H1 (cell line): Measurements from ENCODE around the gene MT1H. TPM values are rescaled to one million over a fixed set of nuclear protein-coding genes. Genes with fewer than 3 reads are reported as not detected.

Experiments
- CTCF ChIA-PET: fragments of 300-600 bp; sonication (Branson Sonifier 250); formaldehyde crosslinking; loops from one replicate; lab custom pipeline; 2021; ENCODE audit not compliant: partially characterized antibody; lab: Charles Lee
- POLR2A ChIA-PET: fragments of 300-600 bp; sonication (Branson Sonifier 250); formaldehyde crosslinking; loops from one replicate; lab custom pipeline; 2021; ENCODE audit warnings: inconsistent platforms; ENCODE audit not compliant: partially characterized antibody; lab: Charles Lee
- DNase-seq, 2 experiments: peaks; one replicate each; pipeline versions ENCODE4 v3.0.0 to v3.0.0-alpha.2; 2010 to 2022; ENCODE audit warnings: low spot score in 2 of 2, low read depth in 1 of 2, mixed read lengths in 1 of 2
- FAIRE-seq: peaks from 2 replicates; lab custom pipeline; 2011; peaks lifted over from hg19 to GRCh38; lab: Jason Lieb, UNC
- H2AFZ ChIP-seq: 2 replicates; pipeline ENCODE4 v1.8.1; 2012; ENCODE audit warnings: low read length, inconsistent platforms
- H2AK5ac ChIP-seq: 2 replicates; pipeline ENCODE4 v1.6.1; 2013; ENCODE audit warnings: low read depth, low read length
- H2BK120ac ChIP-seq: replicated peaks from 2 replicates; pipeline ENCODE3; 2013; ENCODE audit warnings: low read depth, low read length, inconsistent platforms
- H2BK12ac ChIP-seq: 2 replicates; pipeline ENCODE4 v1.6.1; 2013; ENCODE audit warnings: low read depth, low read length
- H2BK15ac ChIP-seq: 2 replicates; pipeline ENCODE4 v1.6.1; 2013; ENCODE audit warnings: low read length
- H2BK20ac ChIP-seq: 2 replicates; pipeline ENCODE4 v1.6.1; 2013; ENCODE audit warnings: low read length
- H2BK5ac ChIP-seq: 2 replicates; pipeline ENCODE4 v1.6.1; 2013; ENCODE audit warnings: low read depth, low read length
- H3K14ac ChIP-seq: 2 replicates; pipeline ENCODE4 v1.6.1; 2013; ENCODE audit warnings: inconsistent platforms; ENCODE audit not compliant: insufficient read length
- H3K18ac ChIP-seq: 2 replicates; pipeline ENCODE4 v1.6.1; 2013; ENCODE audit warnings: low read length; ENCODE audit errors: extremely low read depth
- H3K23ac ChIP-seq: 2 replicates; pipeline ENCODE4 v1.6.1; 2013; ENCODE audit warnings: inconsistent platforms; ENCODE audit not compliant: insufficient read length
- H3K23me2 ChIP-seq: 2 replicates; pipeline ENCODE4 v1.6.1; 2013; ENCODE audit warnings: low read depth, low read length
- H3K27ac ChIP-seq: 2 replicates; pipeline ENCODE4 v1.6.1; 2011; ENCODE audit warnings: low read depth, low read length, inconsistent platforms
- H3K27me3 ChIP-seq, 4 experiments: replicated peaks in 1 of 4; 1 replicate in 1 of 4; 2 replicates in 3 of 4; pipeline versions ENCODE4 v1.6.1 to v1.8.1; 2011 to 2013; ENCODE audit warnings: low read length in 3 of 4, mild to moderate bottlenecking in 3 of 4, inconsistent platforms in 2 of 4, mixed read lengths in 2 of 4, moderate library complexity in 1 of 4; ENCODE audit not compliant: control insufficient read depth in 3 of 4, insufficient read depth in 3 of 4; ENCODE audit errors: extremely low read depth in 1 of 4
- H3K36me3 ChIP-seq, 4 experiments: 2 replicates each; pipeline versions ENCODE4 v1.6.1 to v1.8.1; 2011 to 2013; ENCODE audit warnings: mild to moderate bottlenecking in 4 of 4, low read length in 3 of 4, moderate library complexity in 2 of 4, control low read depth in 1 of 4, inconsistent platforms in 1 of 4; ENCODE audit not compliant: insufficient read depth in 4 of 4, control insufficient read depth in 2 of 4
- H3K4ac ChIP-seq: replicated peaks from 2 replicates; pipeline ENCODE3; 2013; ENCODE audit warnings: low read length, low read depth, mixed read lengths, inconsistent platforms; ENCODE audit not compliant: insufficient read length
- H3K4me1 ChIP-seq, 4 experiments: replicated peaks in 1 of 4; 1 replicate in 1 of 4; 2 replicates in 3 of 4; pipeline versions ENCODE4 v1.6.1 to v1.8.1; 2011 to 2013; ENCODE audit warnings: low read length in 3 of 4, inconsistent platforms in 2 of 4, mixed read lengths in 1 of 4; ENCODE audit not compliant: insufficient read depth in 4 of 4, control insufficient read depth in 3 of 4
- H3K4me2 ChIP-seq, 2 experiments: 2 replicates each; pipeline versions ENCODE4 v1.6.1 to v1.8.1; 2011 to 2013; ENCODE audit warnings: low read depth in 2 of 2, low read length in 2 of 2, control low read depth in 1 of 2, inconsistent platforms in 1 of 2, mild to moderate bottlenecking in 1 of 2; ENCODE audit not compliant: insufficient read depth in 1 of 2
- H3K4me3 ChIP-seq, 4 experiments: fragments of 200-600, 300-600 bp in 1 of 4; sonication (generic), shearing (Covaris generic), sonication (Bioruptor Twin) in 1 of 4; 2 replicates each; pipeline versions ENCODE4 v1.5.1 to v1.8.1; 2011 to 2016; ENCODE audit warnings: low read length in 4 of 4, low read depth in 3 of 4, control low read depth in 2 of 4, inconsistent platforms in 2 of 4, mild to moderate bottlenecking in 2 of 4, mixed read lengths in 1 of 4, moderate library complexity in 1 of 4; ENCODE audit not compliant: insufficient read depth in 2 of 4; ENCODE audit errors: extremely low read depth in 1 of 4
- H3K56ac ChIP-seq: replicated peaks from 2 replicates; pipeline ENCODE3; 2013; ENCODE audit warnings: low read depth, mild to moderate bottlenecking, mixed read lengths, low read length, inconsistent platforms; ENCODE audit not compliant: insufficient read length
- H3K79me1 ChIP-seq: 2 replicates; pipeline ENCODE4 v1.6.1; 2013; ENCODE audit warnings: low read depth, low read length, control low read depth
- H3K79me2 ChIP-seq, 2 experiments: 2 replicates each; pipeline versions ENCODE4 v1.6.1 to v1.8.1; 2012 to 2013; ENCODE audit warnings: low read length in 2 of 2, mild to moderate bottlenecking in 2 of 2, inconsistent platforms in 1 of 2; ENCODE audit not compliant: insufficient read depth in 2 of 2, control insufficient read depth in 1 of 2
- H3K9ac ChIP-seq, 4 experiments: replicated peaks in 1 of 4; 1 replicate in 1 of 4; 2 replicates in 3 of 4; pipeline versions ENCODE4 v1.6.1 to v1.8.1; 2011 to 2013; ENCODE audit warnings: low read depth in 3 of 4, low read length in 3 of 4, control low read depth in 2 of 4, mild to moderate bottlenecking in 2 of 4, moderate library complexity in 2 of 4, inconsistent platforms in 1 of 4; ENCODE audit errors: extremely low read depth in 1 of 4
- H3K9me3 ChIP-seq, 2 experiments: 2 replicates each; pipeline versions ENCODE4 v1.6.1 to v1.8.1; 2012 to 2013; ENCODE audit warnings: mild to moderate bottlenecking in 2 of 2, moderate library complexity in 2 of 2, control low read depth in 1 of 2, inconsistent platforms in 1 of 2, low read depth in 1 of 2, low read length in 1 of 2, mixed read lengths in 1 of 2; ENCODE audit not compliant: insufficient read depth in 2 of 2
- H4K20me1 ChIP-seq, 2 experiments: replicated peaks in 1 of 2; 2 replicates each; pipeline versions ENCODE3 to v1.8.1; 2011 to 2013; ENCODE audit warnings: inconsistent platforms in 2 of 2, low read length in 2 of 2, mild to moderate bottlenecking in 1 of 2; ENCODE audit not compliant: insufficient read depth in 2 of 2, control insufficient read depth in 1 of 2
- H4K5ac ChIP-seq: 2 replicates; pipeline ENCODE4 v1.6.1; 2013; ENCODE audit warnings: low read length, low read depth, mixed read lengths, inconsistent platforms; ENCODE audit not compliant: insufficient read length
- H4K8ac ChIP-seq: 2 replicates; pipeline ENCODE4 v1.8.0; 2013; ENCODE audit warnings: mild to moderate bottlenecking, moderate library complexity, low read length, inconsistent platforms; ENCODE audit not compliant: insufficient read depth; ENCODE audit errors: extremely low read depth
- H4K91ac ChIP-seq: replicated peaks from 2 replicates; pipeline ENCODE3; 2013; ENCODE audit warnings: low read length, mixed read lengths, inconsistent platforms; ENCODE audit not compliant: insufficient read length
- BCL11A ChIP-seq, 2 experiments: IDR thresholded peaks; one replicate each; pipeline ENCODE4 v1.6.1; 2011; ENCODE audit warnings: low read depth in 2 of 2, low read length in 2 of 2, mild to moderate bottlenecking in 2 of 2
- CEBPB ChIP-seq: IDR thresholded peaks from 2 replicates; pipeline ENCODE4 v1.6.1; 2012; ENCODE audit warnings: low read depth, low read length
- CHD2 ChIP-seq: IDR thresholded peaks from 2 replicates; pipeline ENCODE4 v1.6.1; 2012; ENCODE audit warnings: low read length, improper control_type of control experiment
- CREB1 ChIP-seq: IDR thresholded peaks from 2 replicates; pipeline ENCODE4 v1.6.1; 2012; ENCODE audit warnings: inconsistent platforms
- CTBP2 ChIP-seq: IDR thresholded peaks from 2 replicates; pipeline ENCODE4 v1.7.0; 2011; ENCODE audit warnings: borderline replicate concordance, mild to moderate bottlenecking, moderate library complexity, mixed read lengths, low read length; ENCODE audit not compliant: insufficient read depth, insufficient read length
- GTF2F1 ChIP-seq: IDR thresholded peaks from 2 replicates; pipeline ENCODE4 v1.6.1; 2012; ENCODE audit warnings: low read depth, low read length, improper control_type of control experiment, borderline replicate concordance
- NANOG ChIP-seq: IDR thresholded peaks from 2 replicates; pipeline ENCODE4 v1.6.1; 2011; ENCODE audit warnings: low read length, low read depth, mild to moderate bottlenecking, inconsistent platforms; ENCODE audit not compliant: insufficient read depth, poor library complexity, severe bottlenecking
- POLR2A ChIP-seq, 2 experiments: IDR thresholded peaks; 1 replicate in 1 of 2; 2 replicates in 1 of 2; pipeline ENCODE4 v1.6.1; 2011; ENCODE audit warnings: low read depth in 2 of 2, low read length in 2 of 2, mild to moderate bottlenecking in 2 of 2; ENCODE audit errors: control extremely low read depth in 1 of 2
- SIN3A ChIP-seq, 2 experiments: IDR thresholded peaks in 1 of 2; conservative IDR thresholded peaks in 1 of 2; 2 replicates each; pipeline ENCODE4 v1.6.1; 2011 to 2012; ENCODE audit warnings: low read length in 2 of 2, improper control_type of control experiment in 1 of 2, low read depth in 1 of 2, mild to moderate bottlenecking in 1 of 2
- SIX5 ChIP-seq: IDR thresholded peaks from 2 replicates; pipeline ENCODE4 v1.6.1; 2011; ENCODE audit warnings: mild to moderate bottlenecking, low read depth, low read length
- TAF1 ChIP-seq: IDR thresholded peaks from 2 replicates; pipeline ENCODE4 v1.6.1; 2011; ENCODE audit warnings: mild to moderate bottlenecking, low read depth, low read length
- TAF7 ChIP-seq: optimal IDR thresholded peaks from 2 replicates; pipeline ENCODE3; 2011; ENCODE audit warnings: low read depth, mild to moderate bottlenecking, inconsistent platforms, low read length, moderate library complexity, borderline replicate concordance
- TCF12 ChIP-seq: IDR thresholded peaks from 2 replicates; pipeline ENCODE4 v1.6.1; 2011; ENCODE audit warnings: low read depth, mild to moderate bottlenecking, low read length
- ZNF274 ChIP-seq: IDR thresholded peaks from 2 replicates; pipeline ENCODE4 v1.7.0; 2012; ENCODE audit warnings: low read length, borderline replicate concordance; ENCODE audit errors: extremely low read depth
- WGBS, 2 experiments: shearing (Covaris generic) in 1 of 2; methylation state at CpG; one replicate each; pipeline versions ENCODE4 v1.1.6 to v1.1.7; 2013 to 2015; ENCODE audit warnings: low lambda C conversion rate in 2 of 2, mixed read lengths in 2 of 2, inconsistent platforms in 1 of 2, low coverage in 1 of 2, missing lambda C conversion rate in 1 of 2; ENCODE audit not compliant: insufficient replicate concordance in 2 of 2, insufficient coverage in 1 of 2, insufficient read length in 1 of 2; ENCODE audit errors: extremely low coverage in 1 of 2, missing lambda C conversion rate in 1 of 2; 5-methylcytosine and 5-hydroxymethylcytosine counted together
- polyA plus RNA-seq, 7 experiments: library from polyadenylated mRNA; depleted of rRNA in 3 of 7; stranded (reverse) in 5 of 7; unstranded in 2 of 7; fragments of >200 nt in 5 of 7; fragments of 200-250 nt in 2 of 7; gene quantifications; 1 replicate in 5 of 7; 2 replicates in 1 of 7; 4 replicates in 1 of 7; pipeline versions ENCODE4 v1.2.1 to v1.2.3, GENCODE V29; 2011 to 2013; ENCODE audit warnings: missing spikeins in 2 of 7, mixed read lengths in 2 of 7
- total RNA-seq: library from RNA; stranded (reverse); fragmentation: NEBNext Ultra II Directional; extraction: Animal tissue kit (Norgen Biotek cat#: 25700); gene quantifications from 2 replicates; pipeline ENCODE4 v1.2.1, GENCODE V29; 2021
- TF ChIP-seq, protein P1 (sequence below): IDR thresholded peaks from 2 replicates; pipeline ENCODE4 v1.6.1; 2012; ENCODE audit warnings: inconsistent platforms

The MT1H gene
- total and polyA plus RNA-seq, 2 of the 8 experiments (the other 6 are each of a cell fraction or from before 2014, with no cell fraction given), result 11.9 to 95.7 TPM

DNA sequence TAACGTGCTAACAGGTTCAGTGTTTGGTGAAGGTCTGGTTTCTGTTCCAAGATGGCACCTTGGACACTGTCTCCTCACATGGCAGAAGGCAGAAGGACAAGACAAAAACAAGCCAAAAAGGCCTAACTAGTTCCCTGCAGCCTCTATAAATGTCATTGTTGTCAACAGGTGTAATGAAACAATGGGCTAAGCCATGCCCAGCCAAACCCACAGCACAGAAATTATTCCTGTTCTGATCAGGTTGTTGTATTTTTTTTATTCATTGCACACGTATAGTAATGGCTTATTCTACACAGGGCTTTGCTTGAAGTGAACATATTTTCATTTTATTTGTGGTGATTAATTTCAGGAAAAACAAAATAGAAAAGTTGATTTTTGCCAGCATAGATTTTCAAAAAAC lies 44.2 kb downstream of the MT1H start:
- WGBS, 2 experiments, result 85% methylated on average over 2 of the region's 2 CpGs; no CpG with 5 or more reads in 1 of the 2 experiments
- FAIRE-seq (no peak), DNase-seq (no peak)
- no peak overlapping the region for H3K56ac ChIP-seq
- ChIA-PET POLR2A (no interaction called here), CTCF (interaction anchor here (5.2 kb wide), 1 partner anchor 11 kb away, joined by 26 read pairs; no protein-coding TSS in a partner anchor)
- no peak overlapping the region for H3K9ac ChIP-seq
- H3K4me1 ChIP-seq, result no peaks in the 10 kb centered on the region
- H2BK120ac ChIP-seq, result no peak overlapping the region
- no peak overlapping the region for H4K5ac ChIP-seq
- H3K4ac ChIP-seq, result no peak overlapping the region
- no peak overlapping the region for H2BK5ac ChIP-seq
- no peak overlapping the region for H3K4me3 ChIP-seq
- no peak overlapping the region for H2BK15ac ChIP-seq
- no peaks in the 10 kb centered on the region for H3K79me2 ChIP-seq
- no peak overlapping the region for H3K18ac ChIP-seq
- H2AFZ ChIP-seq, result no peak overlapping the region
- no peak overlapping the region for H4K91ac ChIP-seq
- no peaks in the 10 kb centered on the region for H3K79me1 ChIP-seq
- H2BK20ac ChIP-seq, result no peak overlapping the region
- H3K23ac ChIP-seq, result no peak overlapping the region
- H2AK5ac ChIP-seq, result no peak overlapping the region
- no peaks in the 10 kb centered on the region for H4K20me1 ChIP-seq
- peaks cover 0 to 3% (median 0%) of the 10 kb centered on the region in 4 experiments; a peak in 1 of 7 replicates for H3K27me3 ChIP-seq
- H2BK12ac ChIP-seq, result no peak overlapping the region
- no peak overlapping the region for H4K8ac ChIP-seq
- H3K27ac ChIP-seq, result no peak overlapping the region
- no peak overlapping the region for H3K14ac ChIP-seq
- H3K36me3 ChIP-seq, result no peaks in the 10 kb centered on the region
- H3K23me2 ChIP-seq, result no peaks in the 10 kb centered on the region
- H3K9me3 ChIP-seq, result no peaks in the 10 kb centered on the region
- H3K4me2 ChIP-seq, result no peak overlapping the region
- TF ChIP-seq CEBPB (no peak), ZNF274 (no peak), SIN3A (conservative IDR thresholded peaks at IDR 0.05 in 1 of 2, IDR thresholded peaks at IDR 0.05 in 1 of 2; ENCODE audit: low read depth in 1 of 2, low read length in 2 of 2) (no peak), TCF12 (no peak), CREB1 (no peak), NANOG (no peak), POLR2A (IDR thresholded peaks at IDR 0.05; ENCODE audit: control extremely low read depth in 1 of 2, low read depth in 2 of 2, low read length in 2 of 2) (no peak), BCL11A (IDR thresholded peaks at IDR 0.05; ENCODE audit: low read depth in 2 of 2, low read length in 2 of 2) (no peak), TAF7 (no peak), CTBP2 (no peak), SIX5 (no peak), TAF1 (no peak), GTF2F1 (no peak), CHD2 (no peak)
- TF ChIP-seq, protein P1, sequence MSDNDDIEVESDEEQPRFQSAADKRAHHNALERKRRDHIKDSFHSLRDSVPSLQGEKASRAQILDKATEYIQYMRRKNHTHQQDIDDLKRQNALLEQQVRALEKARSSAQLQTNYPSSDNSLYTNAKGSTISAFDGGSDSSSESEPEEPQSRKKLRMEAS, result no peak
